ENCODE results near the gene TMEM238.
A peak's percentile ranks its signal among the peaks of the same experiment; 100 is the strongest.

The TMEM238 gene

DNA sequence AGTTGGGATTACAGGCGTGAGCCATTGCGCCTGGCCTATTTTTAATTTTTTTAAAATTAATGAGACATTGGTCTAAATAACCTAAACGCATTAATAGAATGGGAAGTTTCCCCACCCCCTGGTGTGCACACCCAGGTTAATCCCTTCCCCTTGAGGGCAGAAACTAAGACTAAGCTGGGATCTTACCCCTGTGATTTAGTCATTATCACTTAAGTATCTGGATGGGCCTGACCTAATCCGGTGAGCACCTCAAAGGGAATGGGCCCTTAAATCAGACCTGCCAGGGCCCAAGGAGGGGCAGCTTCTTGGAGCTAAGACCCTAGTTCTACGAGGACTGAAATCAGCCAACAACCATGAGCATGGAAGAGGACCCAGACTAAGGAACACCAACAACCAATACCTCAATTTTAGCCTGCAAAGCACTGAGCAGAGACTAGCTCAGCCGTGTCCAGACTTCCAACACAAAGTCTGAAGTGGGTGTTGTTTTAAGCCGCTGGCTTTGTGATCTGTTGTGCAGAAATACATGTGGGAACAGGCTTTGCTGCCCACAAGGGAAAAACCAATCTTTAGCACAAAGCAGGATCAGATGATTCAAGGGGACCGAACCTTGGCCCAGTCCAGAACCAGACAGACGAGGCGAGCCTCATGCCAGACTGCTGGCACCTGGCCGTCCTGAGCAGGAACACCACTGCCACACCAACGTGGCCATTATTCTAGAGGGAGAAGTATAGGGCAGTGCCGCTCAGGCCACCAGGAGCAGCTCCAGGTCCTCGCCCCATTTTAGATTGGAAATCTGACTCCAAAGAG is 16.4 kb upstream of the TMEM238 start:
- H3K27ac ChIP-seq: peak overlapping the region; percentile 49
- TF ChIP-seq CTCF (IDR thresholded peaks at IDR 0.05) (no peak), ZFX (IDR thresholded peaks at IDR 0.05; ENCODE audit: borderline replicate concordance) (no peak)

DNA sequence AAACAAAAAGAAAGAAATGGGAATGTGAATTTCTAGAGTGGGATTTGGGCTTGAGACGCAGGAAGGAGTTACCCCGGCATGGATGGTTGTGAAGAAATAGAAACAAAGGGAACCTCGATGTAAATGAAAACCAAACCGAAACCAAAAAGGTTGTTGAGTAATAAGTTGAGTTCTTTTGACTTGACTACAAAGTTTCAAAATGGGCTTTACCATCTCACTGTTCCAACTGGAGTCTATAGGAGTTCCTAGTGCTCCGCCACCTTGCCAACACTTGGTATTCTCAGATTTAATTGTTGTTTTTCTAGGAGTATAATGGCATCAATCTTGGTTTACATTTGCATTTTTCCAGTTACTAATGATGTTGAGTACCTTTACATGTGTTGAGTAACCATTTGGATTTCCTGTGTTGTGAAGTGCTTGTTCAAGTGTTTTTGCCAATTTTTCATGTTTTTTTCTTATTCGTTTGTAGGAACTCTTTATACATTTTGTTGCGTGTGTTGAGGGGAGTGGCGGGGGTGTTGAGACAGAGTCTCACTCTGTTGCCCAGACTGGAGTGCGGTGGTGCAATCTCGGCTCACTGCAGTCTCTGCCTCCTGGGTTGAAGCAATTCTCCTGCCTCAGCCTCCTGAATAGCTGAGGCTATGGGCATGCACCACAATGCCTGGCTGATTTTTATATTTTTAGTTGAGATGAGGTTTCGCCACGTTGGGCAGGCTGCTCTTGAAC is 14.3 kb upstream of the TMEM238 start:
- TF ChIP-seq CTCF (IDR thresholded peaks at IDR 0.05) (no peak), ZFX (IDR thresholded peaks at IDR 0.05; ENCODE audit: borderline replicate concordance) (no peak)
- H3K27ac ChIP-seq: no peak overlapping the region

GRCh38 chr19:55392820-55393761 is 9.0 kb upstream of the TMEM238 start:
- TF ChIP-seq CTCF (IDR thresholded peaks at IDR 0.05) (no peak), ZFX (IDR thresholded peaks at IDR 0.05; ENCODE audit: borderline replicate concordance) (no peak)
- H3K27ac ChIP-seq: peak overlapping the region; percentile 32; the same call in 1 of the 2 replicates

GRCh38 chr19:55391702-55392615 is 7.9 kb upstream of the TMEM238 start:
- H3K27ac ChIP-seq: peak overlapping the region; percentile 98
- TF ChIP-seq CTCF (IDR thresholded peaks at IDR 0.05) (no peak), ZFX (IDR thresholded peaks at IDR 0.05; ENCODE audit: borderline replicate concordance) (no peak)

GRCh38 chr19:55391191-55391670 is 7.1 kb upstream of the TMEM238 start:
- peak overlapping the region; percentile 98 for H3K27ac ChIP-seq

More at GRCh38 chr19:55391191-55391670, 7.1 kb upstream of the TMEM238 start:
- TF ChIP-seq CTCF (IDR thresholded peaks at IDR 0.05) (no peak), ZFX (IDR thresholded peaks at IDR 0.05; ENCODE audit: borderline replicate concordance) (no peak)
